H9 (cell line): Measurements from ENCODE around the gene TMEM271. TPM values are rescaled to one million over a fixed set of nuclear protein-coding genes. Genes with fewer than 3 reads are reported as not detected.

Experiments
- DNase-seq: peaks from one replicate; pipeline ENCODE4 v3.0.0-alpha.2; 2017
- H2AFZ ChIP-seq: one replicate; pipeline ENCODE4 v1.6.1; 2013; ENCODE audit warnings: mild to moderate bottlenecking, low read length, control low read depth, moderate library complexity
- H2AK5ac ChIP-seq: 2 replicates; pipeline ENCODE4 v1.6.1; 2013; ENCODE audit warnings: low read length, control low read depth, mixed read lengths; ENCODE audit not compliant: insufficient read length
- H2BK120ac ChIP-seq: one replicate; pipeline ENCODE4 v1.6.1; 2013; ENCODE audit warnings: low read depth, mild to moderate bottlenecking, low read length, control low read depth, inconsistent platforms; ENCODE audit not compliant: poor library complexity, severe bottlenecking
- H2BK12ac ChIP-seq: 2 replicates; pipeline ENCODE4 v1.6.1; 2013; ENCODE audit warnings: low read length, control low read depth, mixed read lengths, low read depth; ENCODE audit not compliant: insufficient read length
- H2BK15ac ChIP-seq: 2 replicates; pipeline ENCODE4 v1.6.1; 2013; ENCODE audit warnings: low read depth, low read length, control low read depth
- H2BK20ac ChIP-seq: one replicate; pipeline ENCODE4 v1.6.1; 2013; ENCODE audit warnings: low read depth, mild to moderate bottlenecking, low read length, control low read depth, inconsistent platforms; ENCODE audit not compliant: poor library complexity, severe bottlenecking
- H2BK5ac ChIP-seq: 2 replicates; pipeline ENCODE4 v1.6.1; 2013; ENCODE audit warnings: low read length, control low read depth, mixed read lengths; ENCODE audit not compliant: insufficient read length
- H3K14ac ChIP-seq: 2 replicates; pipeline ENCODE4 v1.6.1; 2013; ENCODE audit warnings: low read length, control low read depth; ENCODE audit not compliant: insufficient read depth
- H3K18ac ChIP-seq: 2 replicates; pipeline ENCODE4 v1.6.1; 2013; ENCODE audit warnings: low read depth, mild to moderate bottlenecking, mixed read lengths, low read length, control low read depth; ENCODE audit not compliant: insufficient read length
- H3K23ac ChIP-seq: 2 replicates; pipeline ENCODE4 v1.6.1; 2013; ENCODE audit warnings: low read length, control low read depth, mixed read lengths, low read depth; ENCODE audit not compliant: insufficient read length
- H3K23me2 ChIP-seq: 2 replicates; pipeline ENCODE4 v1.6.1; 2013; ENCODE audit warnings: low read depth, mild to moderate bottlenecking, mixed read lengths, low read length, control low read depth; ENCODE audit not compliant: insufficient read length, poor library complexity, severe bottlenecking
- H3K27ac ChIP-seq: 2 replicates; pipeline ENCODE4 v1.5.1; 2013; ENCODE audit warnings: low read length, control low read depth, mixed read lengths, low read depth; ENCODE audit not compliant: insufficient read length
- H3K27me3 ChIP-seq: 2 replicates; pipeline ENCODE4 v1.6.1; 2013; ENCODE audit warnings: low read length, control low read depth, inconsistent platforms; ENCODE audit not compliant: insufficient read depth
- H3K4ac ChIP-seq: 2 replicates; pipeline ENCODE4 v1.6.1; 2013; ENCODE audit warnings: low read depth, mild to moderate bottlenecking, control low read depth, inconsistent platforms, low read length, moderate library complexity
- H3K4me1 ChIP-seq: 2 replicates; pipeline ENCODE4 v1.6.1; 2013; ENCODE audit warnings: low read length, control low read depth, inconsistent platforms; ENCODE audit not compliant: insufficient read depth
- H3K4me2 ChIP-seq: 2 replicates; pipeline ENCODE4 v1.6.1; 2013; ENCODE audit warnings: low read length, control low read depth, mixed read lengths; ENCODE audit not compliant: insufficient read length, insufficient read depth
- H3K56ac ChIP-seq: 2 replicates; pipeline ENCODE4 v1.6.1; 2013; ENCODE audit warnings: low read depth, mild to moderate bottlenecking, mixed read lengths, low read length, control low read depth; ENCODE audit not compliant: insufficient read length
- H3K79me1 ChIP-seq: 2 replicates; pipeline ENCODE4 v1.6.1; 2013; ENCODE audit warnings: low read depth, mild to moderate bottlenecking, moderate library complexity, low read length, control low read depth, inconsistent platforms; ENCODE audit not compliant: insufficient read depth, poor library complexity, severe bottlenecking
- H3K79me2 ChIP-seq: 2 replicates; pipeline ENCODE4 v1.6.1; 2013; ENCODE audit warnings: low read length, control low read depth, inconsistent platforms; ENCODE audit not compliant: insufficient read depth
- H3K9ac ChIP-seq: 2 replicates; pipeline ENCODE4 v1.6.1; 2013; ENCODE audit warnings: low read length, control low read depth, mixed read lengths; ENCODE audit not compliant: insufficient read length; ENCODE audit errors: extremely low read depth
- H3K9me3 ChIP-seq: one replicate; pipeline ENCODE4 v1.6.1; 2013; ENCODE audit warnings: low read depth, low read length, inconsistent platforms; ENCODE audit not compliant: control insufficient read depth
- H3T11ph ChIP-seq: one replicate; pipeline ENCODE4 v1.6.1; 2013; ENCODE audit warnings: mild to moderate bottlenecking, low read length, control low read depth, inconsistent platforms
- H4K20me1 ChIP-seq: one replicate; pipeline ENCODE4 v1.6.1; 2013; ENCODE audit not compliant: control insufficient read depth, insufficient read length, insufficient read depth
- H4K5ac ChIP-seq: 2 replicates; pipeline ENCODE4 v1.6.1; 2013; ENCODE audit warnings: low read depth, mild to moderate bottlenecking, mixed read lengths, low read length, control low read depth; ENCODE audit not compliant: insufficient read length
- H4K8ac ChIP-seq: replicated peaks from 2 replicates; pipeline ENCODE4 v1.6.1; 2013; ENCODE audit warnings: low read length, control low read depth, mixed read lengths, low read depth; ENCODE audit not compliant: insufficient read length
- H4K91ac ChIP-seq: 2 replicates; pipeline ENCODE4 v1.6.1; 2013; ENCODE audit warnings: low read depth, mild to moderate bottlenecking, moderate library complexity, mixed read lengths, low read length, control low read depth; ENCODE audit not compliant: insufficient read length
- H3K27ac Mint-ChIP-seq, 3 experiments: 2 replicates in 2 of 3; 3 replicates in 1 of 3; pipeline ENCODE4 v1.8.0; 2020 to 2021; ENCODE audit warnings: mixed read lengths in 3 of 3, mild to moderate bottlenecking in 1 of 3, moderate library complexity in 1 of 3
- H3K27me3 Mint-ChIP-seq: 2 replicates; pipeline ENCODE4 v1.8.0; 2021; ENCODE audit warnings: low read depth, mild to moderate bottlenecking, moderate library complexity, mixed read lengths
- H3K36me3 Mint-ChIP-seq, 3 experiments: 2 replicates in 2 of 3; 3 replicates in 1 of 3; pipeline ENCODE4 v1.8.0; 2020 to 2021; ENCODE audit warnings: low read depth in 3 of 3, mixed read lengths in 3 of 3; ENCODE audit not compliant: insufficient read depth in 1 of 3
- H3K4me1 Mint-ChIP-seq, 2 experiments: 2 replicates each; pipeline ENCODE4 v1.8.0; 2020; ENCODE audit warnings: mixed read lengths in 2 of 2
- H3K4me3 Mint-ChIP-seq, 2 experiments: 2 replicates in 1 of 2; 3 replicates in 1 of 2; pipeline ENCODE4 v1.8.0; 2020 to 2021; ENCODE audit warnings: mild to moderate bottlenecking in 2 of 2, mixed read lengths in 2 of 2, moderate library complexity in 1 of 2
- H3K9me3 Mint-ChIP-seq, 2 experiments: 2 replicates in 1 of 2; 3 replicates in 1 of 2; pipeline ENCODE4 v1.8.0; 2020; ENCODE audit warnings: mild to moderate bottlenecking in 2 of 2, mixed read lengths in 2 of 2, moderate library complexity in 1 of 2
- CTCF ChIP-seq: fragments of 200-600 bp; sonication (generic); conservative IDR thresholded peaks from 3 replicates; pipeline ENCODE4 v1.8.0; 2021; ENCODE audit warnings: antibody characterized with exemption, mild to moderate bottlenecking
- WGBS: extraction: QIAGEN DNeasy Blood & Tissue Kit; methylation state at CpG from one replicate; pipeline ENCODE4 v1.1.7; 2013; ENCODE audit warnings: missing lambda C conversion rate, low lambda C conversion rate, mixed read lengths; ENCODE audit not compliant: insufficient read length; ENCODE audit errors: extremely low coverage; 5-methylcytosine and 5-hydroxymethylcytosine counted together
- total RNA-seq: library from RNA; stranded (reverse); gene quantifications from 2 replicates; pipeline ENCODE4 v1.2.1, GENCODE V29; 2021

The TMEM271 gene
- total RNA-seq, 1 experiment from 2014 or later, result 0.09 TPM

- Mint-ChIP-seq H3K4me3 (no peak overlapping the region), H3K4me1 (peaks cover 0 to 3% of the 10 kb centered on the region in 2 experiments; a peak in 1 of 4 replicates), H3K27me3 (no peaks in the 10 kb centered on the region), H3K9me3 (no peaks in the 10 kb centered on the region), H3K36me3 (peaks cover 41 to 84% (median 76%) of the 10 kb centered on the region in 3 experiments), H3K27ac (no peak overlapping the region)
- Histone ChIP-seq H2BK15ac (no peak overlapping the region), H3K79me2 (no peaks in the 10 kb centered on the region), H3K27me3 (no peaks in the 10 kb centered on the region), H2BK5ac (no peak overlapping the region), H3K4me1 (no peaks in the 10 kb centered on the region), H3K14ac (no peak overlapping the region), H2BK12ac (no peak overlapping the region), H3K23ac (no peak overlapping the region), H4K5ac (no peak overlapping the region), H3K27ac (no peak overlapping the region), H3K9me3 (no peaks in the 10 kb centered on the region), H3K18ac (no peak overlapping the region), H4K91ac (no peak overlapping the region), H2BK20ac (no peak overlapping the region), H3K56ac (no peak overlapping the region), H3K79me1 (no peaks in the 10 kb centered on the region), H2AFZ (no peak overlapping the region), H3K23me2 (no peaks in the 10 kb centered on the region), H3T11ph (no peak overlapping the region), H3K4me2 (no peak overlapping the region), H2BK120ac (no peak overlapping the region), H3K9ac (no peak overlapping the region), H2AK5ac (no peak overlapping the region), H4K20me1 (no peaks in the 10 kb centered on the region), H4K8ac (no peak overlapping the region), H3K4ac (no peak overlapping the region)
- DNase-seq, result no peak
- WGBS, result no CpG with 5 or more reads among the region's 21 CpGs
- TF ChIP-seq CTCF, result no peak
These were observed 49.1 kb downstream of the TMEM271 start for GRCh38 chr4:526971-527460.
